HEK293 (cell line): ENCODE measurements around the gene SAMD14.
A peak's percentile ranks its signal among the peaks of the same experiment; 100 is the strongest.

ENCODE experiments used
- CTCF ChIA-PET: fragments of 350-600 bp; formaldehyde crosslinking; extraction: SDS; loops from one replicate; lab custom pipeline; 2021; ENCODE audit warnings: antibody characterized with exemption; lab: Yijun Ruan, JAX
- POLR2A ChIA-PET: fragments of 300-600 bp; formaldehyde crosslinking; extraction: SDS; loops from one replicate; lab custom pipeline; 2020; ENCODE audit warnings: antibody characterized with exemption, inconsistent platforms; lab: Yijun Ruan, JAX
- H3K27ac ChIP-seq: fragments of 200-500 bp; sonication (Bioruptor generic); 2 replicates; pipeline ENCODE4 v1.5.1; 2014; ENCODE audit warnings: low read depth, low read length, control low read depth, inconsistent platforms; ENCODE audit errors: extremely low read depth
- H3K36me3 ChIP-seq, 2 experiments: fragments of 200-500 bp in 1 of 2; sonication (Bioruptor generic) in 1 of 2; 1 replicate in 1 of 2; 2 replicates in 1 of 2; pipeline ENCODE4 v1.5.1; 2014 to 2017; ENCODE audit warnings: inconsistent platforms in 2 of 2, low read length in 2 of 2; ENCODE audit not compliant: control insufficient read depth in 2 of 2, insufficient read depth in 1 of 2
- H3K4me1 ChIP-seq: fragments of 200-500 bp; sonication (Bioruptor generic); 2 replicates; pipeline ENCODE4 v1.5.1; 2014; ENCODE audit warnings: mild to moderate bottlenecking, low read length, inconsistent platforms; ENCODE audit not compliant: control insufficient read depth, insufficient read depth
- H3K4me3 ChIP-seq: 2 replicates; pipeline ENCODE4 v1.5.1; 2011; ENCODE audit warnings: low read depth, mild to moderate bottlenecking, control low read depth, low read length, moderate library complexity
- H3K9me3 ChIP-seq: fragments of 200-500 bp; sonication (Bioruptor generic); 2 replicates; pipeline ENCODE4 v1.5.1; 2014; ENCODE audit warnings: low read depth, low read length, inconsistent platforms; ENCODE audit not compliant: control insufficient read depth, insufficient read depth
- FEZF1 ChIP-seq: fragments of 450-650 bp; formaldehyde crosslinking; IDR thresholded peaks from 2 replicates; pipeline ENCODE4 v1.5.1; 2016; ENCODE audit warnings: missing biosample characterization, missing genetic modification characterization
- GFI1B ChIP-seq: fragments of 450-650 bp; formaldehyde crosslinking; IDR thresholded peaks from 2 replicates; pipeline ENCODE4 v1.5.1; 2016; ENCODE audit warnings: missing biosample characterization, missing genetic modification characterization
- GLIS2 ChIP-seq: fragments of 450-650 bp; formaldehyde crosslinking; IDR thresholded peaks from 2 replicates; pipeline ENCODE4 v1.5.1; 2016; ENCODE audit warnings: missing biosample characterization, missing genetic modification characterization
- MEIS1 ChIP-seq: sonication (generic); formaldehyde crosslinking; IDR thresholded peaks from 2 replicates; pipeline ENCODE4 v1.8.1; 2022; ENCODE audit warnings: missing genetic modification reagents, mild to moderate bottlenecking, borderline replicate concordance
- OSR2 ChIP-seq: fragments of 450-650 bp; formaldehyde crosslinking; IDR thresholded peaks from 2 replicates; pipeline ENCODE4 v1.5.1; 2016; ENCODE audit warnings: missing biosample characterization, missing genetic modification characterization
- REPIN1 ChIP-seq: fragments of 450-650 bp; formaldehyde crosslinking; IDR thresholded peaks from 2 replicates; pipeline ENCODE4 v1.5.1; 2017; ENCODE audit warnings: missing biosample characterization, missing genetic modification characterization, low read depth
- TCF7L2 ChIP-seq: IDR thresholded peaks from 2 replicates; pipeline ENCODE4 v1.6.1; 2011; ENCODE audit warnings: low read depth, mild to moderate bottlenecking, inconsistent platforms, low read length, moderate library complexity, borderline replicate concordance
- ZBTB20 ChIP-seq: fragments of 450-650 bp; formaldehyde crosslinking; IDR thresholded peaks from 2 replicates; pipeline ENCODE4 v1.5.1; 2016; ENCODE audit warnings: missing biosample characterization, missing genetic modification characterization
- ZEB2 ChIP-seq: fragments of 450-650 bp; formaldehyde crosslinking; IDR thresholded peaks from 2 replicates; pipeline ENCODE4 v1.5.1; 2016; ENCODE audit warnings: missing biosample characterization, missing genetic modification characterization
- ZNF221 ChIP-seq: fragments of 450-650 bp; formaldehyde crosslinking; IDR thresholded peaks from 2 replicates; pipeline ENCODE4 v1.5.1; 2017; ENCODE audit warnings: missing biosample characterization, missing genetic modification characterization, borderline replicate concordance
- ZNF23 ChIP-seq: fragments of 450-650 bp; formaldehyde crosslinking; IDR thresholded peaks from 2 replicates; pipeline ENCODE4 v1.5.1; 2016; ENCODE audit warnings: missing biosample characterization, missing genetic modification characterization, borderline replicate concordance
- ZNF292 ChIP-seq: fragments of 450-650 bp; formaldehyde crosslinking; IDR thresholded peaks from 2 replicates; pipeline ENCODE4 v1.5.1; 2016; ENCODE audit warnings: low read depth, missing biosample characterization, missing genetic modification characterization, borderline replicate concordance
- ZNF354C ChIP-seq: fragments of 450-650 bp; formaldehyde crosslinking; IDR thresholded peaks from 2 replicates; pipeline ENCODE4 v1.5.1; 2016; ENCODE audit warnings: missing biosample characterization, missing genetic modification characterization, low read depth, borderline replicate concordance
- ZNF366 ChIP-seq: fragments of 450-650 bp; formaldehyde crosslinking; conservative IDR thresholded peaks from 2 replicates; pipeline ENCODE4 v1.5.1; 2016; ENCODE audit warnings: missing biosample characterization, missing genetic modification characterization
- ZNF404 ChIP-seq: fragments of 450-650 bp; formaldehyde crosslinking; IDR thresholded peaks from 2 replicates; pipeline ENCODE4 v1.5.1; 2017; ENCODE audit warnings: missing biosample characterization, missing genetic modification characterization
- ZNF473 ChIP-seq: fragments of 450-650 bp; formaldehyde crosslinking; IDR thresholded peaks from 2 replicates; pipeline ENCODE4 v1.5.1; 2017; ENCODE audit warnings: missing biosample characterization, missing genetic modification characterization
- ZNF596 ChIP-seq: fragments of 450-650 bp; IDR thresholded peaks from 2 replicates; pipeline ENCODE4 v1.5.0; 2018; ENCODE audit warnings: missing biosample characterization, mild to moderate bottlenecking, missing genetic modification characterization, moderate library complexity
- ZNF654 ChIP-seq: fragments of 450-650 bp; formaldehyde crosslinking; IDR thresholded peaks from 2 replicates; pipeline ENCODE4 v1.5.1; 2016; ENCODE audit warnings: low read depth, missing biosample characterization, missing genetic modification characterization
- ZNF785 ChIP-seq: fragments of 450-650 bp; formaldehyde crosslinking; IDR thresholded peaks from 2 replicates; pipeline ENCODE4 v1.5.1; 2016; ENCODE audit warnings: missing biosample characterization, missing genetic modification characterization
- ZNF792 ChIP-seq: fragments of 450-650 bp; formaldehyde crosslinking; IDR thresholded peaks from 2 replicates; pipeline ENCODE4 v1.5.1; 2016; ENCODE audit warnings: missing biosample characterization, missing genetic modification characterization
- TF ChIP-seq, protein P1 (sequence below): fragments of 450-650 bp; formaldehyde crosslinking; IDR thresholded peaks from 2 replicates; pipeline ENCODE4 v1.5.1; 2016; ENCODE audit warnings: missing biosample characterization, missing genetic modification characterization
- TF ChIP-seq, protein P2 (sequence below): sonication (generic); formaldehyde crosslinking; IDR thresholded peaks from 2 replicates; pipeline ENCODE4 v1.8.1; 2022; ENCODE audit warnings: mild to moderate bottlenecking, moderate library complexity, missing genetic modification reagents
- TF ChIP-seq, protein P3 (sequence below): fragments of 450-650 bp; formaldehyde crosslinking; IDR thresholded peaks from 2 replicates; pipeline ENCODE4 v1.5.1; 2017; ENCODE audit warnings: missing biosample characterization, missing genetic modification characterization
- TF ChIP-seq, protein P4 (sequence below): fragments of 450-650 bp; formaldehyde crosslinking; IDR thresholded peaks from 2 replicates; pipeline ENCODE4 v1.5.1; 2016; ENCODE audit warnings: missing biosample characterization, missing genetic modification characterization
- TF ChIP-seq, protein P5 (sequence below): fragments of 450-650 bp; formaldehyde crosslinking; IDR thresholded peaks from 2 replicates; pipeline ENCODE4 v1.5.1; 2016; ENCODE audit warnings: missing biosample characterization, missing genetic modification characterization
- TF ChIP-seq, protein P6 (sequence below): fragments of 450-650 bp; formaldehyde crosslinking; IDR thresholded peaks from 2 replicates; pipeline ENCODE4 v1.5.1; 2016; ENCODE audit warnings: missing biosample characterization, missing genetic modification characterization, low read depth

SAMD14 gene

DNA sequence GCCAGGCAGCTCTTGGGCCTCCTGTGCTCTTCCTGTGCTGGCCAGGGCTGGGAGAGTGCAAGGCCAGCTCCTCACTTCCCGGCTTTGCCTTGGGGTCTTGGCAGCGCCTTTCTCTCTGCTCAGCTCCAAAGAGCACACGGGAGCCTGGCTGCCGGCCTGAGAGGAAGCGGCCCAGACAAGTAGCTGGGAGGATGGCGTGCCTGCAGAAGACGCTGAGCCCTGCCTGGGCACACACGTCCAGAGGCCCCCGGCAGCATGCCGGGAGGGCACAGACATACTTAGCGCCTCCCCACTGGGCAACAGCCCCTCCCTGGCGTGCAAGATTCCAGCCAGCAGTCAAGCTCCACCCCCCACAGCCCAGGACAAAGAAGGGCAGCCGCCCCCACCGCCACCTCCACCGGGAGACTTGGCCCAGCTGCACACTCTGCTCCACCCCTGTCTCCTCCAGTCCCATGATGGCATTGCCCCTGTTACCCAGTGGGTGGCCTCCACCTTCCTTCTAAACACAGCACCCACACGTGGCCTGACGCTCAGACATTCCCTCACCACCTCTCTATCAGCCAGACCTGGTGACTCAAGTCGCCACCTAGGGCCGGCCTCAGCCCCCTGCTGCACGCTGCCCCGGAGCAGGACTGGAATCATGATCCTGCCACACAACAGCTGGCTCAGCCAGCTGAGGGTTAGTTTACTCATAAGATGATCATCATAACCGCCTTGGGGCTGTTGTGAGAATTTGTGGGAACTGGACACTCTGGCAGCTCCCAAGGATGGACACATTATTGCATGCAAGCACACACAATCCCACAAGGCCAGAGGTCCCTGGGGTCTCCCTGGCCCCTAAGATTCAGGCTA is 48.2 kb upstream of the SAMD14 start:
- ChIA-PET POLR2A (interaction anchor here (0.5 to 2.5 kb wide), 17 partner anchors 9 to 688 kb away, joined by 3 to 31 read pairs (median 5); partner anchors contain the start of gene PPP1R9B), CTCF (interaction anchor here (0.6 to 4.3 kb wide), 35 partner anchors 9 to 219 kb away, joined by 3 to 83 read pairs (median 4); partner anchors contain the start of genes COL1A1, LRRC59, SGCA and TMEM92)
- H3K4me3 ChIP-seq, result no peak overlapping the region
- no peaks in the 10 kb centered on the region for H3K36me3 ChIP-seq
- peaks cover 11% of the 10 kb centered on the region for H3K4me1 ChIP-seq
- no peaks in the 10 kb centered on the region for H3K9me3 ChIP-seq
- H3K27ac ChIP-seq, result peak overlapping the region; percentile 76
- TF ChIP-seq ZEB2 (tag by site-specific recombination) (peak; percentile 75), ZNF221 (no peak), ZNF366 (tag by site-specific recombination) (peak; percentile 95), ZNF792 (no peak), OSR2 (tag by site-specific recombination) (peak; percentile 49; the same call in 1 of the 2 replicates), ZNF596 (tag by site-specific recombination) (no peak), ZNF785 (tag by site-specific recombination) (no peak), ZNF292 (tag by site-specific recombination) (no peak), ZNF23 (no peak), ZNF354C (tag by site-specific recombination) (no peak), REPIN1 (tag by site-specific recombination) (no peak), ZNF473 (tag by site-specific recombination) (no peak), TCF7L2 (no peak), FEZF1 (tag by site-specific recombination) (no peak), ZNF654 (tag by site-specific recombination) (no peak; the same call in 1 of the 2 replicates), GFI1B (tag by site-specific recombination) (no peak), ZBTB20 (tag by site-specific recombination) (peak; percentile 78; the same call in 1 of the 2 replicates), GLIS2 (tag by site-specific recombination) (peak; percentile 97), MEIS1 (no peak), ZNF404 (tag by site-specific recombination) (no peak)
- TF ChIP-seq, protein P1, sequence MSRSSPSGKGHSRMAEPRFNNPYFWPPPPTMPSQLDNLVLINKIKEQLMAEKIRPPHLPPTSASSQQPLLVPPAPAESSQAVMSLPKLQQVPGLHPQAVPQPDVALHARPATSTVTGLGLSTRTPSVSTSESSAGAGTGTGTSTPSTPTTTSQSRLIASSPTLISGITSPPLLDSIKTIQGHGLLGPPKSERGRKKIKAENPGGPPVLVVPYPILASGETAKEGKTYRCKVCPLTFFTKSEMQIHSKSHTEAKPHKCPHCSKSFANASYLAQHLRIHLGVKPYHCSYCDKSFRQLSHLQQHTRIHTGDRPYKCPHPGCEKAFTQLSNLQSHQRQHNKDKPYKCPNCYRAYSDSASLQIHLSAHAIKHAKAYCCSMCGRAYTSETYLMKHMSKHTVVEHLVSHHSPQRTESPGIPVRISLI (tag by site-specific recombination), result no peak
- TF ChIP-seq, protein P2, sequence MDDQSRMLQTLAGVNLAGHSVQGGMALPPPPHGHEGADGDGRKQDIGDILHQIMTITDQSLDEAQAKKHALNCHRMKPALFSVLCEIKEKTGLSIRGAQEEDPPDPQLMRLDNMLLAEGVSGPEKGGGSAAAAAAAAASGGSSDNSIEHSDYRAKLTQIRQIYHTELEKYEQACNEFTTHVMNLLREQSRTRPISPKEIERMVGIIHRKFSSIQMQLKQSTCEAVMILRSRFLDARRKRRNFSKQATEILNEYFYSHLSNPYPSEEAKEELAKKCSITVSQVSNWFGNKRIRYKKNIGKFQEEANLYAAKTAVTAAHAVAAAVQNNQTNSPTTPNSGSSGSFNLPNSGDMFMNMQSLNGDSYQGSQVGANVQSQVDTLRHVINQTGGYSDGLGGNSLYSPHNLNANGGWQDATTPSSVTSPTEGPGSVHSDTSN (CRISPR knock-in tag), result no peak; the same call in 1 of the 2 replicates
- TF ChIP-seq, protein P3, sequence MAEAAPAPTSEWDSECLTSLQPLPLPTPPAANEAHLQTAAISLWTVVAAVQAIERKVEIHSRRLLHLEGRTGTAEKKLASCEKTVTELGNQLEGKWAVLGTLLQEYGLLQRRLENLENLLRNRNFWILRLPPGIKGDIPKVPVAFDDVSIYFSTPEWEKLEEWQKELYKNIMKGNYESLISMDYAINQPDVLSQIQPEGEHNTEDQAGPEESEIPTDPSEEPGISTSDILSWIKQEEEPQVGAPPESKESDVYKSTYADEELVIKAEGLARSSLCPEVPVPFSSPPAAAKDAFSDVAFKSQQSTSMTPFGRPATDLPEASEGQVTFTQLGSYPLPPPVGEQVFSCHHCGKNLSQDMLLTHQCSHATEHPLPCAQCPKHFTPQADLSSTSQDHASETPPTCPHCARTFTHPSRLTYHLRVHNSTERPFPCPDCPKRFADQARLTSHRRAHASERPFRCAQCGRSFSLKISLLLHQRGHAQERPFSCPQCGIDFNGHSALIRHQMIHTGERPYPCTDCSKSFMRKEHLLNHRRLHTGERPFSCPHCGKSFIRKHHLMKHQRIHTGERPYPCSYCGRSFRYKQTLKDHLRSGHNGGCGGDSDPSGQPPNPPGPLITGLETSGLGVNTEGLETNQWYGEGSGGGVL (tag by site-specific recombination), result peak; percentile 90
- TF ChIP-seq, protein P4, sequence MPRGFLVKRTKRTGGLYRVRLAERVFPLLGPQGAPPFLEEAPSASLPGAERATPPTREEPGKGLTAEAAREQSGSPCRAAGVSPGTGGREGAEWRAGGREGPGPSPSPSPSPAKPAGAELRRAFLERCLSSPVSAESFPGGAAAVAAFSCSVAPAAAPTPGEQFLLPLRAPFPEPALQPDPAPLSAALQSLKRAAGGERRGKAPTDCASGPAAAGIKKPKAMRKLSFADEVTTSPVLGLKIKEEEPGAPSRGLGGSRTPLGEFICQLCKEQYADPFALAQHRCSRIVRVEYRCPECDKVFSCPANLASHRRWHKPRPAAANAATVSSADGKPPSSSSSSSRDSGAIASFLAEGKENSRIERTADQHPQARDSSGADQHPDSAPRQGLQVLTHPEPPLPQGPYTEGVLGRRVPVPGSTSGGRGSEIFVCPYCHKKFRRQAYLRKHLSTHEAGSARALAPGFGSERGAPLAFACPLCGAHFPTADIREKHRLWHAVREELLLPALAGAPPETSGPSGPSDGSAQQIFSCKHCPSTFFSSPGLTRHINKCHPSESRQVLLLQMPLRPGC, result no peak
- TF ChIP-seq, protein P5, sequence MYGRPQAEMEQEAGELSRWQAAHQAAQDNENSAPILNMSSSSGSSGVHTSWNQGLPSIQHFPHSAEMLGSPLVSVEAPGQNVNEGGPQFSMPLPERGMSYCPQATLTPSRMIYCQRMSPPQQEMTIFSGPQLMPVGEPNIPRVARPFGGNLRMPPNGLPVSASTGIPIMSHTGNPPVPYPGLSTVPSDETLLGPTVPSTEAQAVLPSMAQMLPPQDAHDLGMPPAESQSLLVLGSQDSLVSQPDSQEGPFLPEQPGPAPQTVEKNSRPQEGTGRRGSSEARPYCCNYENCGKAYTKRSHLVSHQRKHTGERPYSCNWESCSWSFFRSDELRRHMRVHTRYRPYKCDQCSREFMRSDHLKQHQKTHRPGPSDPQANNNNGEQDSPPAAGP (tag by site-specific recombination), result peak; percentile 95
- TF ChIP-seq, protein P6, sequence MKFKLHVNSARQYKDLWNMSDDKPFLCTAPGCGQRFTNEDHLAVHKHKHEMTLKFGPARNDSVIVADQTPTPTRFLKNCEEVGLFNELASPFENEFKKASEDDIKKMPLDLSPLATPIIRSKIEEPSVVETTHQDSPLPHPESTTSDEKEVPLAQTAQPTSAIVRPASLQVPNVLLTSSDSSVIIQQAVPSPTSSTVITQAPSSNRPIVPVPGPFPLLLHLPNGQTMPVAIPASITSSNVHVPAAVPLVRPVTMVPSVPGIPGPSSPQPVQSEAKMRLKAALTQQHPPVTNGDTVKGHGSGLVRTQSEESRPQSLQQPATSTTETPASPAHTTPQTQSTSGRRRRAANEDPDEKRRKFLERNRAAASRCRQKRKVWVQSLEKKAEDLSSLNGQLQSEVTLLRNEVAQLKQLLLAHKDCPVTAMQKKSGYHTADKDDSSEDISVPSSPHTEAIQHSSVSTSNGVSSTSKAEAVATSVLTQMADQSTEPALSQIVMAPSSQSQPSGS (tag by site-specific recombination), result no peak
